Endothelial cell of coronary artery (primary cell): ENCODE data around the gene ANO10. TPM values are rescaled to one million over a fixed set of nuclear protein-coding genes. Genes with fewer than 3 reads are reported as not detected.

ENCODE experiments used
- total RNA-seq: library from RNA; depleted of rRNA; stranded (reverse); fragments of >200 nt; gene quantifications from 2 replicates; pipeline ENCODE4 v1.2.3, GENCODE V29; 2014

Gene ANO10
- total RNA-seq = 34.3 and 49.2 TPM in 2 replicates

DNA sequence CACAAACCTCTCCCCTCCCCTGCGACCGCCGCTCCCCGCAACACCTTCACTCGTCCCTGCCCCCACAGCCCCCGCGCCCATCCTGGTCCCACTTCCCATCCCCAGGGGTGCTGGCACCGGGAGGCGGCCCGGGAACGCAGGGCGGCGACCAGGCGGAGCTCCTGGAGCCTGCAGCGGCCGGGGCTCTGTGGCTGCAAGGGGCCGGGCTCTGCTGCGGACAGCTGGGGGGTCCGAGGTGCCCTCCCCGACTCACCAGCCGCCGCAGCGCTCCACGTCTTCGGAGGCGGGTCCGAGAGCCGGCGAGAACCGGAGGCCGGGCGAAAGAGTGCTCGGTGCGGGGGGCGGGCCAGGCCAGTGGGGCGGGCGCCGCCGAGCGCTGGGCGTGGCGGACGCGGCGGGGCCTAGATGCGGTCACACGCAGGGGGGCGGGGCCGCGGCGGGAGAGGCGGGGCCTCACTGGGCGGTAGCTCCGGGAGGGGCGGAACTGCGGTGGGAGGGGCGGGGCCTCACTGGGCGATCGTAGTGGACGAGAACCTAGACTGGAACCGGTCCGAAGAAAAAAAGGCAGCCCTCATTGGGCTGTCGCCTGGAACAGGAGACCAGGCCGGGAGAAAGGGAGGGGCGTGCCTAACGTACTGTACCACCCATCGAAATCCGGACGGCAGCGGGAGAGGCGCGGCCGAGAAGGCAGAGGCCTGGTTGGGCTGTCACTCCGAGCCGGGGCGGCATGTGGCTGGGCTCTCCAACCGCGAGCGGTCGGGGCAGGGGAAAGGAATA, at the start of gene ANO10:
ANO10 (minus strand) TSS at position 356 of the 777 bp plus-strand sequence. CDS start 16,159 bp downstream, outside the sequence.

Other genes starting within 250 kb of the ANO10 start
- gene ABHD5, start 68.9 kb upstream of the ANO10 start, total RNA-seq = 22.3 and 25.4 TPM in 2 replicates